SW 1271 (cell line): ENCODE measurements around the gene SYT3.

Experiments used
- DNase-seq, 2 experiments: peaks; one replicate each; lab custom pipeline; 2025; lab: John Stamatoyannopoulos, UW

The SYT3 gene

DNA sequence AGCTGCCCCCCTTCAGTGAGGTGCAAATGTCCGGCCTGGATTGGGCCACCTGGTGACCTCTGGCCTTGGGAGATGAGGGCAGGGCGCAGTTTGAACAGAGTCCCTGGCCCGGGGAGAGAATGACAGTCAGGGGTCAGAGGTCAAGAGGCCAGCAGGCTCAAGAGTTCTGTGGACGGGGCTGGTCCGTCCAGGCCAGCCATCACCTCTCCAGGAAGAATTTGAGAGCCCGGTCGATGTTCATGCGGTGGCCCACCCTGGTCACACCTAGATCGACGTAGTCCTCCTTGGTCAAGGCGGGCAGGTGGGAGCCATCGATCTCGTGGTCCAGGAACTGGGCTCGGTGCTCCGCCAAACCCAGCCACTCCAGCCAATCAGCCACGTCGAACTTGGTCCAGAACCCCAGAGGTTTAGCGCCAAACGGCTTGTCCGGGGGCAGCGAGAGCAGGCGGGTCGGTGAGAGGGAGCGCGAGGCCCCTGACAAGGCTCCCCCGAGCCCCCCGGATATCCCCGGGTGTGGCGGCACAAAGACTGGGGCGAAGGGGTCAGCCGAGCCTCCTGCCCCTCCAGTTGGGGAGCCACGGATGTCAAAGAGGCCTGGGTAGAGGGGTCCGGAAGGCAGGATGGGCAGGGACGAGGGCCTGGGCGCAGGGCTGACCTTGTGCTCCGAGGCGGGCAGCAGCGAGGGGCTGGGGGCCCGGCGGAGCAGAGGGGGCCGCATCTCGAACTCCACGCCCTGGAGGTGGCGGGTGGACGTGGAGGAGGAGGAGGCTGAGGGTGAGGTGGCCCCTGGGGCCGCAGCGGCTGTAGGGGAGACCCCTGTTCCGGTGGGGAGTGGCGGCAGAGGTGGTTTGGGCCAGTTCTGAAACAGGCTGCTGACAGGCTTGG, 22.3 kb upstream of the SYT3 start:
- no peak for DNase-seq

DNA sequence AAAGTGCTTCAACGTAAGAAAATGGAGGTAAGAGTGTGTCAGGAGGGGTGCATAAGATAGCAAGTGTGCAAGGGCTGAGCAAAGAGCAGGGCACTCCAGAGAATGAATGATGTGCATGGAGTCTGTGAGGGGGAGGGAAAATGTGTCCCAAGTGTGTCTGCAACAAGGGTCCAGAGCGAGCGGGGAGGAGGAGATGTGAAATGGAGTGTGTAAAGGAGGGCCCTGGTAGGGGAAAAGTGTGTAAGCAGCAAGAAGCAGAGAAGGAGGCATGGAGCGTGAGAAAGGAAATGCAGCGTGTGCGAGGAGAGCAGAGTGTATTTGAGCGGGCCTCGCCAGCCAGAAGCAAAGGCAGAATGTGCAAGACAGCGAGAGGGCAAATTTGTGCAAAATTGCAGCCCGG, 21.3 kb upstream of the SYT3 start:
- DNase-seq, result no peak

DNA sequence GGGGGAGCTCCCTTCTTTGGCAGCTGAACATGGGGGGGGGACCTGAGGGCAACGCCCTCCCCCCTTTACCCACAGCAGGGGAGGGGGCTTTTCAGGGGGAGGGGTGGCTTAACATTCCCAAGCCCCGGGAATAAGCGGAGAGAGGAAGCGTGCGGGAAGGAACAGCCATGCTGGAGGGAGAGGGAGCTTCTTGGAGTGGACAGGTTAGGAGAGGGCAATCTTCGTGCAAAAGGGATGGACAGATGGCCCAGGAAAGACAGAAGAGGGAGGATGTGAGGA, 20.3 kb upstream of the SYT3 start:
- DNase-seq, result no peak

DNA sequence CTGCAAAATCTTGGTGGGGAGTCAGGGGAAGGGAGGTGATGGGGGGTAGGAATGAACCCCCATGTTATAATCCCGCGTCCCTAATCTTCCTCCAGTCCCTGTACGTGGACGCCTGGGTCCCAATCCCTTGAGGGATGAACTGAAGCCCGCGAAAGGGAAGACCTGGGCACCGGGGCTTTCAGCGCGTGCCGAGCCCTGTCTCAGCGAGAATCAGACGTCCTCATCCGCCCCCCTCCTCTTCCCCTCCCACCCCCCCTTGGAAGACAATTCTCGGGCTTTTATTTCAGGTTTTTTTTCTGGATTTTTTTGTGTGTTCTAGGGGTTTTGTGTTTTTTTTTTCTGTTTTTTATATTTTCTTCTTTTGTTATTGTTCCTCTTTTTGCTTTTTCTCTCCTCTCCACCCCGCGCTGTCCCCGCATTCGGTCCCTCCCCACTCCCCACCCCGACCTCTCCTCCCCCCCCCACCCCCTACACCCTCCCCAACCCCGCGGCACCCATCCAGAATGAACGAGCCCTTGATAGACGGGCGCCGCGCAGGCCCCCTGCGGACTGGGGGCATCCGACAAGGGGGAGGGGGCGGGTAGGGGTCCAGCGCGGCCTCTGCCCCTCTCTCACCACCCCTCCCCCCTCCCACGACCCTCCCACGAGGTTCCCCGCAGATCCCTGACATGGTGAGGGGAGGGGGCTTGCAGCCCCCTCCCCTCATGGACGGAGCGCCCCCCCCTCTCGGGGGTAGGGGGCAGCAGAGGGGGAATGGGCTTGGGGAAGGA, 19.8 kb upstream of the SYT3 start:
- no peak for DNase-seq

DNA sequence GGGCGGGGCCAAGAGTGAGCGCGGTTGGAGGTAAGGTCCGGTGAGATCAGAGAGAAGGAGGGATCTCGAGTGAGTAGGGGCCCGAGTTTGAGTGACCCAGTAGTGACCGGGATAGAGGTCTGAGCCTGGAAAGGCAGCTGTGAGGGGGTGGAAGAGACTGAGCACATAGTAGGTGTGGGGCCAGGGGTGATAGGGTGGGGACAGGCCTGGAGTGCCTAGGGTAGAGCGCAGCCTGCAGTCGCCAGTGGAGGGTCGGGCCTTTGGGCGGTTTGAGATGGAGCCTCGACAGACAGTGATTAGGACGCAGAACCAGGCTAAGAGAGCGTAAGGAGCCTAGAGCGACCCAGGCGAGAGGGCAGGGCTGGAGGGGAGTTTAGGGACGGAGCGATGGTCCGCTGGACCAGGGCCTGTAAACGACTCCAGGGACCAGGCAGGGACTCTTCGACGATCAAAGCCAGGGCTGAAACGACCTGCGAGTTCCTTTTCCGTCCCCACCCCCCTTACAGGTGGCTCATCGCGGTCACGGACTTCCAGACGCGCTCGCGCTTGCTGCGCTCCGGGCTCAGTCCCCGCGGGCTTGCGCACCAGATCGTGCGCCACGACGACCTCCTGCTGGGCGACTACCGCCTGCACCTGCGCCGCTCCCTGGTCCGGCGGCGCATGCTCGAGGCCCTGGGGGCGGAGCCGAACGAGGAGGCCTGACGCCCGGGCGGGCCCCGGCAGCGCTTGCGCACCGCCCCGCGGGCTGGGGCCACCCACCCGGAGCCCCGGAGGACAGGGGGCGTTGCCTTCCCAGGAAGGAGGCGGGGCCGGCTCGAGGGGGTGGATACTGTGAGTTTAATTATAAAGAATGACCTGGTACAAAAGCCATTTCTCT, 19.0 kb upstream of the SYT3 start:
- peak; percentile 44 to 74 for DNase-seq

DNA sequence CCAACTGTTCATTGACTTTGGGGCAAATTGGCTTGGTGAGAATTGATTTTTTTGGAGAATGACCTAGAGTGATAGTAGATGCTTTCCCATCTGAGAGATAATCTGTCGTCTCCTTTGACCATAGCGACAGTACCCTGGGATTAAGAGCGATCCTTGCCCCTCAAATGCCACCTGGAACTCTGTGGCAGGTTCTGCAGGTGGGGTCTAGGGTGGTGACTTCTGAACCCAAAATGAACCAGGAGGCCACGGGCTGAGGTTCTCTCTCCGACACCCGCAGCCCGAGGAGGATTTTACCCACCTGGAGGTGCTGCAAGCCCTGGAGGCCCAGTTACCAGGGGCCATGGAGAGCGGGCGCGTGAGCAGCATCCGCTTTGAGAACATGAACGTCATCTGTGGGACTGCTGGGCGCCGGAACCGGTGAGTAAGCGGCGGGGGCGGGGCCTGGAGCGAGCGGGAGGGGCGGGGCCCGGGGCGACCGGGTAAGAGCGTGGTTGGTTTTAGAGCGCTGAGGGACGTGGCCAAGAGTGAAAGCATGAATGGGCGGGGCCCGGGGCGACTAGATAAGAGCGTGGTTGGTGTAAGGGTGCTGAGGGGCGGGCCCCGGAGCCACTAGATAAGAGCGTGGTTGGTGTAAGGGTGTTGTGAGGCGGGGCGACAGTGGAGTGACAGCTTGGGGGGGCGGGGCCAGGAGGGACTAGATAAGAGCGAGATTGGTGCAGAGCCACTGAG, 18.2 kb upstream of the SYT3 start:
- DNase-seq, result peak; percentile 95 to 99

DNA sequence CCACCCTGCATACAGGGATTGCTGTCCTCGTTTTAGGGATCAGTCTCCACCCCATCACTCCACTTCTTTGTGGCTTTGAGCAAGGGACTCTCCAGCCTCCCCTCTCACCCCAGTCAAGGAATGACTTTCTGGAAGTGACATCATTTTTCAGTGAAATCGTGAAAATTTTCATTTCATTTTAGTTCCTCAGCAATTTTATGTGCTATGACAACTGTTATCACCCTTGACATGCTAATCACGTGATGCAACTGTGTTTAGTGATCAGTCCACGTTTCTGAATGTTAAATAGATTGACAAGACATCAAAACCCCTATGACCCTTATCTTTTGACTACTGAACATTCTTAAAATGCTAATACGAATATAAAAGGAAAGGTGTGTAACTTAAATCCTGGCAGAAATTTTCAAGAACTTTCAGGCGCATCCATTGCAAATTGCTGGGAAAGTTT, 17.6 kb upstream of the SYT3 start:
- no peak for DNase-seq

DNA sequence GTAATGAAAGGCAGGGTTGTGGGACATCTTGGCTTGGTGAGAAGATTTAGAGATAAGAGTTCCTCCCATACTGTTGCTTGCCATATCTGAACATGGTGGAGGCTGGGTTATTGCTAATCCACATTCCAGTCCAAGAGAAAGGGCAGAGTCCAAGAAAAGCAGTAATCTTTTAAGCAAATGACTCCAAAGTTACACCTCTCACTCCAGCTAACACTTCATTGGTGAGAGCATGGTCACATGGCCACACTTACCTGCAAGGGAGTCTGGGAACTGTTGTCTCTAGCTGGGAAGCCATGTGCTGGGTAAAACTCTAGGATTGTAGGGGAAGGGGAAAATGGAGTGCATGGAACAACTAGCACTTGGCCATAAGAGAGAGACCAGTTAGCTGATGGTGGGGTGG, 15.2 kb upstream of the SYT3 start:
- DNase-seq, result no peak

DNA sequence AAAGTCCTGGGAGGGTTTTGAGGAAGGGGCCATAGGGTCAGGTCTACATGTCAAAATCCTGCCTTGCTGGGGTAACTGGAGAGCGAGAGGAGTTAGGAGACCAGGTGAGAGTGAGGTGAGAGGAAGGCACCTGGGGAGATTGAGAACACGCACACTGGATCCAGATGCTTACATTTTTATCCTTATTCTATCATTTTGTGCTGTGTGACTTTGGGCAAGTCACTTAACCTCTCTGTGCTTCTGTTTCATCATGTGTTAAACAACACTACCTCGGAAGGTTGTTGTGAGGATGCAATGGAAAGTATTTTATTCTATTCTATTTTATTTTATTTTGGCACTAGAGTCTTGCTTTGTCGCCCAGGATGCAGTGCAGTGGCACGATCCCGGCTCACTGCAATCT, 13.0 kb upstream of the SYT3 start:
- DNase-seq, result no peak

DNA sequence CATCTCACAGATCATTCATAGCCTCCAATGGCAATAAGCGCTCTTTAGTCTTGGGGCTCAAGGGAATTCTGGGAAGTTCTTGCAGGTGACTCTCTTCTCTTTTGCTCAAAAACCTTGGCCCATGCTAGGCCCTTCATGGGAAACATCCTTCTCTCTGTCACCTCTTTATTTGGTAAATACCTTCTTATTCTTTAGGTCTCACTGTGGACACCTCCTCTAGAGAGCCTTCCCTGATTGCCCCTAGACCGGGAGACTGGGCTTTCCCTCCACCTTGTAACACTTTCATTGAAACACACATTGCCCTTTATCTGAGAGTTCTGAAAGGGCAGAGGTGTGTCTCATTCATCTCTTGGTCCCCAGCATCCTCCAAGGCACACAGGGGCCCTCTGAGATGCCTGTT, 11.5 kb upstream of the SYT3 start:
- no peak for DNase-seq

DNA sequence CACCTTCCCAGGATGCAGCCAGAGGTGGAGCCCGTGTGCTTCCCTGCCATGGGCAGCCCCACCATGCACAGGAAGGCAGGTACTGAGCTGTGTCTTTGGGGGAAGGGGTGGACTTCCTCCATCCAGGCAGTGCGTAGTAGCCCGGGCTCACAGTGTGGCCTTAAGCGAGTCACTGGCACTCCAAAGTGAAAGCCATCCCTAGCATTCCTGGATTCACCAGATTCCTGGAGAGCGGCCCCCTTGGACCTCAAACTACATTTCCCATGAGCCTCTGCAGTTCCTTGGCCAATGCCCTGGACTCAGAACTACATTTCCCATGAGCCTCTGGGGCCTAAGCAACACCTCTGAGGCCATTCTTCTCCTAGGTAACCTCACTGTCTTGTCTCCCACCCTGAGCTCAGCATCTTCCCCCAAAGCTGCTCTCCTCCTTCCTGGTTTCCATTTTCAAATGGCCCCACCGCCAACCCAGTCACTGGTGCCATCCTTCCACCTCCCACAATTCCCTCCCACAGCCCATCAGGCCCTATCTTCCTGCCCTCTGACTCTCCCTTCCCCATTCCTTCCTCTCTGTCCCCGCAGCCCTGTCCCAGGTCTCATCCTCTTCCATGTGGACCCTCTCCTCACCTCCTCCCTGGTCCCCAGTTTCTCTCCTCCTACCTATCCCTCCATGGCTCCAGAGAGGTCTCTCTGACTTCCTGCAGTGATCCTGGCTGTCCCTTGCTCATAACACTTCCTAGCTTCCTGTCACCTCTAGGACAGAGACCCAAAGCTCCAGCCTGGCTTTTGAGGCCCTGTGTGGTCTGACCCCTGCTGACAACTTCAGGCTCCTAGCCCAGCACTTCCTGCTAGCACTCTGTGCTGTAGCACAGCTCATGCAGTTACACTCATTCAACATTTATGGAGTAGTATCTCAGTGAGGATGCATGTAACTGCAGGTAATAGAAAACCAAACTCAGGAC, 10.0 kb upstream of the SYT3 start, which contains the start of gene C19orf81:
Gene C19orf81, plus strand, starts transcription at position 13 of the 959 bp plus-strand sequence. Its CDS starts 0 bp downstream, at position 13.
- peak in 1 of 2 experiments; percentile 41 for DNase-seq

DNA sequence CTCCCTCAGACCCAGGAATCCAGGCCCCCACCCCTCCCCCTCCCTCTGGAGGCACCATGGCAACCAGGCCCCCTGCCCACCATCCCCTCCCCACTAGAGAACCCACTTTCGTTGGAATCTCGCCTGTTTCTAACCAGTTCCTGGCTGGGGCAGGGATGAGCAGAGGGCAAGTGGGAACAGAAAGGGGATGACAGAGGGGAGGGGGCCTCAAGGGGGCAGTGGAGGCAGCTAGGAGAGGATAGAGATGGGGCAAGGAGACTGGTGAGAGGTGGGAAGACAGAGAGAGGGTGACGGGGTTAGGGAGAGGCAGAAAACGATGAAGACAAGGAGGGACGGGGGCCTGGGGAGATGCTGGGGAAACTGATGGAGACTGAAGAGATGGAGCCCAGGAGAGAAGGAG, 9.0 kb upstream of the SYT3 start:
- no peak for DNase-seq

DNA sequence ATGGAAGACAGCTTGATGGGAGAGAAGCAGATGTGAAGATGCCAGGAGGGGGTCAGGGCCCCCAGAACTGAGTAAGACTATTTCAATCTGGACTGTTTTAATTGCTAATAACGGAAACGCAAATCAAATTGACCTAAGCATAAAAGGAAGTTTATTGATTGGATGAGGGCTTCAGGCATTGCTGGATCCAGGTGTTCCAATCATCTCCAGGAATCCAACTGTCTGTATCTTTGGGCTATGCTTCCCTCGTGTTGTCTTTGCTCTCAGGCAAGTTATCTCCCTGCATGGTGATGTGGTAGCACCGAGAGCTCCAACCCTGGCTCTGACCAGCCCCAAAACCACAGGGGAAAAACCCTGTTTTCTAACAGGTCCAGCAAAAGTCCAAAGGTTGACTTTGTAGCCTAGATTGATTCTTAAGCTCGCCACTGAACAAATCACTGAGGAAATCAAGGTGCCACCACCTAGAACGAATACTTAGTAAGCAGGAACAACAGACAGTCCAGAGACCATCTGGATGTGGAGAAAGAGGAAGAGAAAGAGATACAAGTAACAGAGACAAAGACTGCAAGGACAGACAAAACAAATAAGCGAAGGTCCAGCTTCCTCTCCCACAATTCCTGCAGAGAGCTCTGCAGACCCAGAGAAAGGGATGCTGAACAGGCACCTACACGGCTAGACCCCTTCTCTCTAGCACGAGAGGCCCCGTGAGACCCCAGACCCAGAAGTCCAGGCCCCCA, 8.4 kb upstream of the SYT3 start:
- DNase-seq, result no peak

DNA sequence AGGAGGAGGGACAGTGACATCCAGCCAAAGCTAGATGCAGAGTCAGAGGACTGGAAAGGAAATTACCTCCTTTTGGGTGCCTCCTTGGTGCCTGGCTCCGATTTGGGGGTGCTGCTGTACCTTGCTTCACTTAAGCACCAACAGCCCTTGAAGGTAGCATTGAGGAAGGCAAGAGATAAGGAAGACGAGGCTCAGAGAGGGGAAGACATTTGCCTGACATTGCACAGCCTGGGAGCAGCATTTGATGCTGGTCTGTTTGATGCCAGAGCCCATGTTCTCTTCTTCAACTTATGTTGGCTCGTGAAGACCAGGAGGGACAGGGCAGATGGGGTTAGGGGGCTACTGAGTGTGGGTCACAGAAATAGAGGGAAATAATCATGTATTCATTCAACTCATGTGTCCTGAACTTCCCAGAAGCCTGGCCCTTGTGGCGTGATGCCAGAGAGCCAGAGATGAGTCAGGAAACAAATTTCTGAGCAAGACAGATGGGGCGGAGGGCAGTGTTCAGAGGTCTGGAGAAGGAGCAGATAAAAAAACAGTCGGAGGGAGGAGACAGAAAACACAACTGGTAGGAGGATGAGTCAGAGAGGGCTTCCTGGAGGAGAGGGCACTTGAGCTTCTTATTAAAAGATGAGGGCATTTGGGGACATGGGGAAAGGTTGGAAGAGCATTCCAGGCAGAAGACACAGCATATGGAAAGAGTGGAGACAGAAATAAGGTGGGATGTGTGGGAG, 6.6 kb upstream of the SYT3 start:
- DNase-seq, result peak in 1 of 2 experiments; percentile 65

DNA sequence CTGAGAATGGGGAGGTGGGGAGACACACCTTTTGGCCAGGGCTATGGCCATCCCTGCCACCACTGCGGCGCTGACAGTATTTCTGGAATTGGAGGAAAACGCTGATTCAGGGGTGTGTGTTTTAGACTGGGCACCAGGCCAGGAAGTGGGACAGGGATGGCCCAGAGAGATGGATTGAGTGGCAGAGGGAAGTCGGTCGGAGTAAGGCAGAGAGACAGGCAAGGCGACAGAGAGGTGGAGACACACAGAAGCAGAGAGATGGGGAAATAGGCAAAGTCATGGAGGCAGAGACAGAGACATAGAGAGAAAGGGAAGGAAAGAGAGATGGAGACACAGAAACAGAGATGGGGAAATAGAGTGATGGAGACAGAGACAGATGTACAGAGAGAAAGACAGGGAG, 5.4 kb upstream of the SYT3 start:
- no peak for DNase-seq

DNA sequence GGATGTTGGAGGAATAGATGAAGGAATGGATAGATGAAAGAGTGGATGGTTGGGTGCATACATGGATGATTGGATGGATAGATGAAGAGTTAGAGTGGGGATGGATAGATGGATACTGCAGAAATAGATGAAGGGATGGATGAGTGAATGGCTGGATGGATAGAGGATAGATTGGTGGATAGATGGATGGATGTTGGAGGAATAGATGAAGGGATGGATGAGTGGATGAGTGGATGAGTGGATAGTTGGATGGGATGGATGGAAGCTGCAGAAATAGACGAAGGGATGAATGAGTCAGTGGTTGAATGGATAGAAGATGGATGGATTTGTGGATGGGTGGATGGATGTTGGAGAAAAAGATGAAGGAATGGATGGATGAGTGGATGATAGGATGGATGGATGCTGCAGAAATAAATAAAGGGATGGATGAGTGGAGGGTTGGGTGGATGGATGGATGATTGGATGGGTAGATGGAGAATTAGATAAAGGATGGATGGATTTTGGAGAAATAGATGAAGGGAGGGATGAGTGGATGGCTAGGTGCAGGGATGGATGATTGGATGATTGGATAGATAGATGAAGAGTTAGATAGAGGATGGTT, 4.7 kb upstream of the SYT3 start:
- no peak for DNase-seq

DNA sequence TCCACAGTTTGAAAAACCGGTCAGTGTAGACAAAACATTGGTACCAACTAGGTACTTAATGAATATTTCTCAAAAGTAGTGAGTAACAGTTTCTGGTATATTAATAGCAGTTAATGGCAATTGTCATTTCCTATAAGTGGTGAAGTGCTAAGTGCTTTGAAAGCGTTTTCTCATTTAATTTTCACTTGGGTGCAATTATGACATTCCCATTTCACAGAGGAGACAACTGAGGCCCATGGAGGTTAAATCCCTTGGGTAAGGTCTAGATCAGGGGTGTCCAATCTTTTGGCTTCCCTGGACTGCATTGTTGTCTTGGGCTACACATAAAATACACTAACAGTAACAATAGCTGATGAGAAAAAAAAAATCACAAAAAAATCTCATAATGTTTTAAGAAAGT, 687 bp upstream of the SYT3 start:
- no peak for DNase-seq

DNA sequence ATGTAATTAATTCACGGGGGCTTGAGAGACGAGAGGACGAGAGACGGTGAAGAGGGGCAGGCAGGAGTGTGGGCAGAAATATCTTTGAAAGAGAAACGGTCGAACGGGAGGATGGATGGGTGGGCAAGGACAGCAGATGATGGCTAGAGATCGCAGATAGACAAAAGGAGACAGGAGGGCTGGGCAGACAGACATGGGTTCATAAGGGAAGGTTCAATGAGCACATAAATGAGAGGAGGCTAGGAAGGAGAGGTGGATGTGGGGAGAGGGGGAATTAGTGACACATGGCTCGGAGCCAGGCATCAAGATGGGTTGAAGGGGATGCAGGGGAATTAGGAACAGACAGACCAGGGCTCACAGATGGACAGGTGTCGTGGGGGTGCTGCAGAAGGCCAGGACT, 1.1 kb downstream of the SYT3 start:
- DNase-seq, result no peak
